ENCODE results near the gene STING1. TPM values are rescaled to one million over a fixed set of nuclear protein-coding genes. Genes with fewer than 3 reads are reported as not detected.

Gene STING1
- total and polyA plus RNA-seq, 2 of the 8 experiments (the other 6 are each of a cell fraction or from before 2014, with no cell fraction given): 0.26 to 0.47 TPM

- TF ChIP-seq, protein P1, sequence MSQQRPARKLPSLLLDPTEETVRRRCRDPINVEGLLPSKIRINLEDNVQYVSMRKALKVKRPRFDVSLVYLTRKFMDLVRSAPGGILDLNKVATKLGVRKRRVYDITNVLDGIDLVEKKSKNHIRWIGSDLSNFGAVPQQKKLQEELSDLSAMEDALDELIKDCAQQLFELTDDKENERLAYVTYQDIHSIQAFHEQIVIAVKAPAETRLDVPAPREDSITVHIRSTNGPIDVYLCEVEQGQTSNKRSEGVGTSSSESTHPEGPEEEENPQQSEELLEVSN (IDR thresholded peaks at IDR 0.05): no peak
- TF ChIP-seq, protein P2, sequence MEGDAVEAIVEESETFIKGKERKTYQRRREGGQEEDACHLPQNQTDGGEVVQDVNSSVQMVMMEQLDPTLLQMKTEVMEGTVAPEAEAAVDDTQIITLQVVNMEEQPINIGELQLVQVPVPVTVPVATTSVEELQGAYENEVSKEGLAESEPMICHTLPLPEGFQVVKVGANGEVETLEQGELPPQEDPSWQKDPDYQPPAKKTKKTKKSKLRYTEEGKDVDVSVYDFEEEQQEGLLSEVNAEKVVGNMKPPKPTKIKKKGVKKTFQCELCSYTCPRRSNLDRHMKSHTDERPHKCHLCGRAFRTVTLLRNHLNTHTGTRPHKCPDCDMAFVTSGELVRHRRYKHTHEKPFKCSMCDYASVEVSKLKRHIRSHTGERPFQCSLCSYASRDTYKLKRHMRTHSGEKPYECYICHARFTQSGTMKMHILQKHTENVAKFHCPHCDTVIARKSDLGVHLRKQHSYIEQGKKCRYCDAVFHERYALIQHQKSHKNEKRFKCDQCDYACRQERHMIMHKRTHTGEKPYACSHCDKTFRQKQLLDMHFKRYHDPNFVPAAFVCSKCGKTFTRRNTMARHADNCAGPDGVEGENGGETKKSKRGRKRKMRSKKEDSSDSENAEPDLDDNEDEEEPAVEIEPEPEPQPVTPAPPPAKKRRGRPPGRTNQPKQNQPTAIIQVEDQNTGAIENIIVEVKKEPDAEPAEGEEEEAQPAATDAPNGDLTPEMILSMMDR (IDR thresholded peaks at IDR 0.05; ENCODE audit: control extremely low read depth in 1 of 3, insufficient read depth in 1 of 3, low read depth in 1 of 3, low read length in 3 of 3): no peak
- TF ChIP-seq FOSL1 (IDR thresholded peaks at IDR 0.05; ENCODE audit: insufficient read depth, low read depth, low read length) (no peak), KDM4A (IDR thresholded peaks at IDR 0.05; ENCODE audit: low read depth, low read length, severe bottlenecking) (no peak)
- TF ChIP-seq, protein P3, sequence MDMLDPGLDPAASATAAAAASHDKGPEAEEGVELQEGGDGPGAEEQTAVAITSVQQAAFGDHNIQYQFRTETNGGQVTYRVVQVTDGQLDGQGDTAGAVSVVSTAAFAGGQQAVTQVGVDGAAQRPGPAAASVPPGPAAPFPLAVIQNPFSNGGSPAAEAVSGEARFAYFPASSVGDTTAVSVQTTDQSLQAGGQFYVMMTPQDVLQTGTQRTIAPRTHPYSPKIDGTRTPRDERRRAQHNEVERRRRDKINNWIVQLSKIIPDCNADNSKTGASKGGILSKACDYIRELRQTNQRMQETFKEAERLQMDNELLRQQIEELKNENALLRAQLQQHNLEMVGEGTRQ (IDR thresholded peaks at IDR 0.05; ENCODE audit: low read length): no peak
These were observed 37.0 kb downstream of the STING1 start (continued) for GRCh38 chr5:139445325-139446170.
